Vagina (tissue), 2 donors: Measurements from ENCODE around the gene KCNK17.

Source experiments
- CTCF ChIP-seq, 3 experiments: fragments of 450-650 bp in 2 of 3; fragments of 200-600 bp in 1 of 3; sonication (generic) in 1 of 3; IDR thresholded peaks; one replicate each; pipeline ENCODE4 v1.5.1; 2017 to 2019; ENCODE audit warnings: antibody characterized with exemption in 3 of 3, mild to moderate bottlenecking in 2 of 3, moderate library complexity in 2 of 3
- POLR2AphosphoS5 ChIP-seq, 2 donors: sonication (generic); formaldehyde crosslinking; IDR thresholded peaks; one replicate each; pipeline ENCODE4 v1.9.0; 2017; ENCODE audit warnings: antibody characterized with exemption in 2 of 2, mild to moderate bottlenecking in 2 of 2, low read depth in 1 of 2; ENCODE audit not compliant: insufficient read depth in 1 of 2

DNA sequence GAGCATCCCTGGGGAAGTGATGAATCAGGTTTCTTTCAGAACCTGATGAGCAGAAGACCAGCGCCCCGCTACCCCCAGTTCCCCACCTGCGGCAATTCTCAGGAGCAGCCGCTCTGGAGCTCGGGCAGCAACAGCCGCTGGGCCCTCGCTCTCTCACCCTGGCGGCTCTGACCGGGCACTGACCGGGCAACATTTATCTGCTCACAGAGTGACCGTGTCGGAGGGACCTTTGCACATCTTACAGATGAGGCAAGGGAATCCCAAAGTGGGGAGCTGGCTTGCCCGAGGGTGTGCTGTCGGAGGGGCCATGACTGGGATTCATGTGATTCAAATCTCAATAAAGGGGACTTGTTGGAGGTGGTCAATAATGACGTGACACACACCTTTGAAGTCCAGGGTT lies 34.5 kb upstream of the KCNK17 start:
- TF ChIP-seq CTCF (IDR thresholded peaks at IDR 0.05) = no peak
- no peak for TF ChIP-seq POLR2AphosphoS5 (IDR thresholded peaks at IDR 0.05; ENCODE audit: insufficient read depth in 1 of 2, low read depth in 1 of 2)
